ENCODE measurements around the gene PCDH9. TPM values are rescaled to one million over a fixed set of nuclear protein-coding genes. Genes with fewer than 3 reads are reported as not detected.

The PCDH9 gene
- total and polyA plus RNA-seq, 10 of the 15 experiments (the other 5 are each of a cell fraction or from before 2014, with no cell fraction given): 0.02 to 2.3 (median 0.05) TPM; not detected in 1

DNA sequence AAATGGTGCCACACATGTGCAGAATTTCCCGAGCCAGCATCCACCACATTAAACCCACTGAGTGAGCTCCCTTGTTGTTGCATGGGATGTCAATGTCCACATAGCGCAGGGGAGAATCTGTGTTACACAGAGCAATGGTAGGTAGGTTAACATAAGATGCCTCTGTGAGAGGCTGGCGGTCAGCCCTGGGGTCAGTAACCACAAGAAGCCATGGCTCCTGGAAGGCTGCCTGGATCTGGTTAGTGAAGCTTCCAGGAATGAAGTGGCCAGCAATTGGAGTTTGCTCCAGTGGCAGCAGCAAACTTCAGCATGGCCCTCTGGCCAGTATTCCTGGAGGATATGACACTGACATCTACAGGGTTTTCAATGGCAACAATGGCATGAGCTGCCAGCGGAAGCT is 37.0 kb upstream of the PCDH9 start:
- TF ChIP-seq ZNF274 (IDR thresholded peaks at IDR 0.05; ENCODE audit: insufficient read depth, insufficient read length): no peak
- TF ChIP-seq ZNF622 (IDR thresholded peaks at IDR 0.05): no peak
- TF ChIP-seq SMC3 (IDR thresholded peaks at IDR 0.05; ENCODE audit: borderline replicate concordance, low read length): no peak
- TF ChIP-seq CREB1 (IDR thresholded peaks at IDR 0.05; ENCODE audit: low read depth): no peak
- TF ChIP-seq BCL3 (IDR thresholded peaks at IDR 0.05; ENCODE audit: borderline replicate concordance, insufficient read depth, low read depth, low read length, poor library complexity, severe bottlenecking): no peak
- no peak for TF ChIP-seq IRF4 (IDR thresholded peaks at IDR 0.05; ENCODE audit: low read depth, low read length)
- no peak for TF ChIP-seq NFYA (IDR thresholded peaks at IDR 0.05; ENCODE audit: borderline replicate concordance, low read depth, low read length)
- no peaks in the 10 kb centered on the region for H3K27me3 ChIP-seq (replicated peaks in 1 of 2; ENCODE audit: control insufficient read depth in 2 of 2, insufficient read depth in 2 of 2, low read length in 1 of 2)
- no peak overlapping the region for H3K4me2 ChIP-seq (ENCODE audit: control insufficient read depth, insufficient read depth)
- ChIA-PET CTCF (interaction anchor here (0.6 kb wide), 1 partner anchor 813 kb away, joined by 3 read pairs; no protein-coding TSS in a partner anchor), SMC1A (ENCODE audit: uncharacterized antibody, unreplicated experiment) (no interaction called here), POLR2A (no interaction called here), RAD21 (ENCODE audit: unreplicated experiment) (no interaction called here)
- in situ Hi-C loops (cut with MboI) (no loop called here), intact Hi-C loops (cut with micrococcal nuclease; ENCODE audit: unreplicated experiment) (no loop called here)
- no peak overlapping the region for H3K4me3 ChIP-seq
- 31% methylated on average over 4 of the region's 4 CpGs for WGBS (ENCODE audit: insufficient coverage, insufficient replicate concordance, low lambda C conversion rate, missing lambda C conversion rate)
- FAIRE-seq (no peak), ATAC-seq (no peak), DNase-seq (ENCODE audit: low read depth, low spot score) (no peak)
- no peak overlapping the region for H3K9ac ChIP-seq (ENCODE audit: control insufficient read depth, insufficient read depth, low read length)
- no TSS peak for BruUV-seq (replicated peaks)
- H2AFZ ChIP-seq (ENCODE audit: control insufficient read depth, low read depth, low read length): no peak overlapping the region
- H3K27ac ChIP-seq (ENCODE audit: control insufficient read depth, insufficient read depth): no peak overlapping the region
- no peaks in the 10 kb centered on the region for H3K36me3 ChIP-seq (ENCODE audit: control insufficient read depth in 2 of 2, insufficient read depth in 2 of 2, low read length in 1 of 2)
- no peaks in the 10 kb centered on the region for H3K9me3 ChIP-seq (replicated peaks; ENCODE audit: control insufficient read depth, insufficient read depth, low read length)
- no peaks in the 10 kb centered on the region for H3K4me1 ChIP-seq (ENCODE audit: control insufficient read depth, insufficient read depth, low read length)
- no peaks in the 10 kb centered on the region for H4K20me1 ChIP-seq (ENCODE audit: control insufficient read depth, insufficient read depth)
- H3K79me2 ChIP-seq (ENCODE audit: control insufficient read depth, insufficient read depth, low read length): no peaks in the 10 kb centered on the region

DNA sequence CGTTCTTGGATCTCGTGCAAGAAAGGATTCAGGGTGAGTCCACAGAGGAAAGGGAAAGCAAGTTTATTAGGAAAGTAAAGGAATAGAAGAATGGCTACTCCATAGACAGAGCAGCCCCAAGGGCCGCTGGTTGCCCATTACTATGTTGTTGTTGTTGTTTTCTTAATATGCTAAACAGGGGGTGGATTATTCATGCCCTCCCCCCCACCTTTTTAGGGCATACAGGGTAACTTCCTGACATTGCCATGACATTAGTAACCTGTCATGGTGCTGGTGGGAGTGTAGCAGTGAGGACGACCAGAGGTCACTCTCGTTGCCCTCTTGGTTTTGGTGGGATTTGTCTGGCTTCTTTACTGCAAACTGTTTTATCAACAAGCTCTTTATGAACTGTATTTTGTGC is 29.1 kb upstream of the PCDH9 start:
- H3K27me3 ChIP-seq (replicated peaks in 1 of 2; ENCODE audit: control insufficient read depth in 2 of 2, insufficient read depth in 2 of 2, low read length in 1 of 2): no peaks in the 10 kb centered on the region
- DNase-seq (ENCODE audit: low read depth, low spot score) (no peak), FAIRE-seq (no peak), ATAC-seq (no peak)
- H2AFZ ChIP-seq (ENCODE audit: control insufficient read depth, low read depth, low read length): no peak overlapping the region
- in situ Hi-C loops (cut with MboI): no loop called here
- H3K4me2 ChIP-seq (ENCODE audit: control insufficient read depth, insufficient read depth): no peak overlapping the region
- TF ChIP-seq GATAD2B (conservative IDR thresholded peaks at IDR 0.05; ENCODE audit: low read depth) (no peak), TCF12 (IDR thresholded peaks at IDR 0.05; ENCODE audit: low read depth, low read length) (no peak), MEF2B (IDR thresholded peaks at IDR 0.05; ENCODE audit: partially characterized antibody, poor library complexity, severe bottlenecking) (no peak), SMARCA5 (IDR thresholded peaks at IDR 0.05) (no peak), EP300 (IDR thresholded peaks at IDR 0.05; ENCODE audit: borderline replicate concordance in 1 of 2, control insufficient read depth in 1 of 2, low read depth in 2 of 2, low read length in 2 of 2) (no peak), CBX5 (IDR thresholded peaks at IDR 0.05; ENCODE audit: low read depth) (no peak), RELA (IDR thresholded peaks at IDR 0.05; ENCODE audit: borderline replicate concordance, partially characterized antibody) (no peak), BCL11A (IDR thresholded peaks at IDR 0.05; ENCODE audit: low read depth, low read length) (no peak)
- no peak overlapping the region for H3K27ac ChIP-seq (ENCODE audit: control insufficient read depth, insufficient read depth)
- CTCF ChIA-PET: no interaction called here
- RAD21 ChIA-PET (ENCODE audit: unreplicated experiment): no interaction called here
- POLR2A ChIA-PET: no interaction called here
- no peaks in the 10 kb centered on the region for H3K79me2 ChIP-seq (ENCODE audit: control insufficient read depth, insufficient read depth, low read length)
- no peak overlapping the region for H3K9ac ChIP-seq (ENCODE audit: control insufficient read depth, insufficient read depth, low read length)
- BruUV-seq (replicated peaks): no TSS peak
- H3K36me3 ChIP-seq (ENCODE audit: control insufficient read depth in 2 of 2, insufficient read depth in 2 of 2, low read length in 1 of 2): no peaks in the 10 kb centered on the region
- H3K4me3 ChIP-seq: no peak overlapping the region
- intact Hi-C loops (cut with micrococcal nuclease; ENCODE audit: unreplicated experiment): no loop called here
- no peaks in the 10 kb centered on the region for H3K4me1 ChIP-seq (ENCODE audit: control insufficient read depth, insufficient read depth, low read length)
- H3K9me3 ChIP-seq (replicated peaks; ENCODE audit: control insufficient read depth, insufficient read depth, low read length): no peaks in the 10 kb centered on the region
- H4K20me1 ChIP-seq (ENCODE audit: control insufficient read depth, insufficient read depth): no peaks in the 10 kb centered on the region
- 5% methylated on average over 5 of the region's 5 CpGs for WGBS (ENCODE audit: insufficient coverage, insufficient replicate concordance, low lambda C conversion rate, missing lambda C conversion rate)
- SMC1A ChIA-PET (ENCODE audit: uncharacterized antibody, unreplicated experiment): no interaction called here
